Stimulated activated CD4-positive, alpha-beta T cell treated with anti-CD3 and anti-CD28 coated beads, Interleukin-12 subunit alpha, Interleukin-12 subunit beta, amount 100 ng/mL, for 24 hours (primary cell): ENCODE measurements around the gene IP6K2.
"Not testable (repeated sequence)": the region's sequence is repeated elsewhere in the genome, so short reads cannot be mapped to it uniquely, and the experiment has no call there.

ENCODE experiments used
- DNase-seq, 2 experiments: peaks; one replicate each; pipeline ENCODE4 v3.0.0-alpha.2; 2020; ENCODE audit warnings: low read depth in 2 of 2

IP6K2 gene, protein sequence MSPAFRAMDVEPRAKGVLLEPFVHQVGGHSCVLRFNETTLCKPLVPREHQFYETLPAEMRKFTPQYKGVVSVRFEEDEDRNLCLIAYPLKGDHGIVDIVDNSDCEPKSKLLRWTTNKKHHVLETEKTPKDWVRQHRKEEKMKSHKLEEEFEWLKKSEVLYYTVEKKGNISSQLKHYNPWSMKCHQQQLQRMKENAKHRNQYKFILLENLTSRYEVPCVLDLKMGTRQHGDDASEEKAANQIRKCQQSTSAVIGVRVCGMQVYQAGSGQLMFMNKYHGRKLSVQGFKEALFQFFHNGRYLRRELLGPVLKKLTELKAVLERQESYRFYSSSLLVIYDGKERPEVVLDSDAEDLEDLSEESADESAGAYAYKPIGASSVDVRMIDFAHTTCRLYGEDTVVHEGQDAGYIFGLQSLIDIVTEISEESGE

GRCh38 chr3:48716982-48717746 lies at the start of gene IP6K2:
Gene IP6K2 (minus strand): TSS chr3:48717221. CDS start chr3:48695291, 21,930 bp downstream.
- peak; percentile 96 to 100 for DNase-seq

- no peak for DNase-seq
These were observed 48.4 kb upstream of the IP6K2 start for GRCh38 chr3:48765376-48765775.

DNA sequence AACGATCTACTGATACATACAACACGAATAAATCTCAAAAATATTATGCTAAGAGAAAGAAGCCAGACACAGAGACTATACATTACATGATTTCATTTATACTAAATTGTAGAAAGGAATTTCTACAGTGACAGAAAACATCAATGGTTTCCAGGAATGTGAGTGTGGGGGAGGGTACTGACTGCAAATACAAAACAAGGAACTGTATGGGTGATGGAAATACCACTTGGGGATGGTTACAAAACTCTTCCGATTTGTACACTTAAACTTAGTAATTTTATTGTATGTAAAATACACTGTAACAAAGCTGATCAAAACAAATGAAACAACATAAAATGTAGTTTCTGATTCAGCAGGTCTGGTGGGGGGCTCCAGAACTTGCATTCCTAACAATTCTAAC lies 45.8 kb upstream of the IP6K2 start:
- no peak for DNase-seq

DNA sequence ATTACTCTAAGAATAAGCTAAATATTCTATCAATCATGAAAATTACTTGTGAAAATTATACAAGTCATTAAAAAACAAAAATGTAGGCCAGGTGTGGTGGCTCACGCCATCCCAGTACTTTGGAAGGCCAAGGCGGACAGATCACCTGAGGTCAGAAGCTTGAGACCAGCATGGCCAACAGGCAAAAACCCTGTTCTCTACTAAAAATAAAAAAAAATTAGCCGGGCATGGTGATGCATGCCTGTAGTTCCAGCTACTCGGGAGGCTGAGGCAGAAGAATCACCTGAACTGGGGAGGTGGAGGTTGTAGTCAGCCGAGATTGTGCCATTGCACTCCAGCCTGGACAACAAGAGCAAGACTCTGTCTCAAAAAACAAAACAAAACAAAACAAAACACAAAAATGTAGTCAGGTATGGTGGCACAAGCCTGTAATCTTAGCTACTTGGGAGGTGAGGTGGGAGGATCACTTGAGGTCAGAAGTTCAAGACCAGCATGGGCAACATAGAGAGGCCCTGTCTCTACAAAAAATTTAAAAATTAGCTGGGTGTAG lies 43.0 kb upstream of the IP6K2 start:
- DNase-seq = not testable (repeated sequence)

GRCh38 chr3:48759531-48759930 lies 42.5 kb upstream of the IP6K2 start:
- DNase-seq = not testable (repeated sequence)

GRCh38 chr3:48759071-48759470 lies 42.0 kb upstream of the IP6K2 start:
- no peak for DNase-seq

DNA sequence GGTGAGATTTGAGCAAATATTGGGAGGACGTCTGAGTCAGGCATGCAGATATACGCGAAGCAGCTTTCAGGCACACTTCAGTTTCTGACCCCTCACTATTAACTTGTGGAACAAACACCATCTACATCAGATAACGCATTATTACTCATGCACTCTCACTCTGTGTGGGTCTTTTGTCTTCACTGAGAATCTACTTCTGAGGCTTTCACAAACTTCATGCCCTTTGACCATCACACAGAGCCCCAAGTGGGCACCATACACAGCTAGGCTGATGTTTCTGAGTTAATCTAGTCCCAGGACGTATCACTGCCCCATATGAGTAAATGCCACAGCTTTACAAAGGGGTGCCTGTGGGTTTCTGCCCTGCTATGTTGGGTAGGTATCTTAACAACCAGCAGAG lies 39.6 kb upstream of the IP6K2 start:
- no peak for DNase-seq

DNA sequence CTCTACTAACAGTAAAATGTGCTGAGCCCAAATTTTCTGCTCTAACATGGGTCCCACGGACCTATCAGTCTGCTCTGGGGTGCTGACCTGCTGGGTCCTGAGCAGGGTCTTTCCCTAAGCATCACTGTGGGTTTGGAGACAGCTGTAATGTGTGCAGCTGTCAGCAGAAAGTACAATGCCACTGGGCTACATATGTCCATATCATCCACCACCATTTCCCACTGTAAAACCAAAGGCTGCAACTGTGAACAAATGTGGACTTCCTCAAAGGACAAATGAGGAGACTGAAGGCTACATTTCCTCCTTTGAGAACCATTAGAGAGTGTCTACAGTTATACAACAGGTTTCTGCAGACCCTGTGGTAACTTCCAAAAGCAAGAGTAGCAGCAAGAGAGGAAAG lies 33.8 kb upstream of the IP6K2 start:
- DNase-seq = no peak

DNA sequence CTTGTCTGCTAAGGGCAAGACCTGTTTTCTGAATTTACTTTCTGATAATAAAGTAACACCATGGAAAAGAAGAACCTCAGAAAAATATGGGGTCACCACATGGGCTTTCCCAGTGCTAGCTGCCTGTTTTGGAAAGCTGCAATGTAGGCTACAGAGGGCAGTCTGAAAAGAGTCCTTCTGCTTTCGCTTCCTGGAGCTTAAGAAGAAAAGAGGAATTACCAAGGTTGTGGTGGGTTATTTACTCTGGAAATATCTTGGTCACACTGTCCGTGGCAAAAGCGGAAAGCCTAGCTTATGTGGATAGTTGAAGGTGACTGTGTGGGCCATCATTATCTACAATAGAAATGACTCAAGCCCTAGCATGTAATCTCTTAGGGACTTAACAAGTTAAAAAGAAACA lies 31.7 kb upstream of the IP6K2 start:
- no peak for DNase-seq

GRCh38 chr3:48747706-48748105 lies 30.7 kb upstream of the IP6K2 start:
- DNase-seq = no peak

DNA sequence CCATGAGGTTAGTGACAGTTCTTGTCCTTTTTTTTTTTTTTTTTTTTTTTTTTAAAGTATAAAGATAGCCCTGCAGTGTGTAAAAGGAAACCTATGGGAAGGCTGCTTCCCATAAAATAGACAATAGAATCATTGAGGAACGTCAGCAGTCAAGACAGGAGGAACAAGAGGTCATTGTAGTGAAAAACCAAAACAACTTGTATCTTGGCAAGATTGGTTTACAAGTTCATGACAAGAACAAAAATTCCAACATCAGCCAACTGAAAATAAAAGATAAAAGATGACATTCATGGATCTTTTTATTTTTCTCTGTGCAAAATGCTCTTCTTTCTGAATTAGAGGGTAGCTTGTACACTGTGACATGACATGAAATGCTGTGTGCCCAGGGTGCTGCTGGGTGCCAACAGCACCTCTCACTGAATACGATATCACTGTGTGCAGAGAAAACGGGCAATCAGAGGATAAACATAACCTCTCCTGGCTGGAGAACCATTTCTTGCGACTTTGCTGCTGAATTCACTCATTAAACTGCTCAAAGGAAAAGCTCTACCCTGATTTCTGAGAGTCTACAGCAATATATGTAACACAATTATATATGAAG lies 30.1 kb upstream of the IP6K2 start:
- DNase-seq = no peak

DNA sequence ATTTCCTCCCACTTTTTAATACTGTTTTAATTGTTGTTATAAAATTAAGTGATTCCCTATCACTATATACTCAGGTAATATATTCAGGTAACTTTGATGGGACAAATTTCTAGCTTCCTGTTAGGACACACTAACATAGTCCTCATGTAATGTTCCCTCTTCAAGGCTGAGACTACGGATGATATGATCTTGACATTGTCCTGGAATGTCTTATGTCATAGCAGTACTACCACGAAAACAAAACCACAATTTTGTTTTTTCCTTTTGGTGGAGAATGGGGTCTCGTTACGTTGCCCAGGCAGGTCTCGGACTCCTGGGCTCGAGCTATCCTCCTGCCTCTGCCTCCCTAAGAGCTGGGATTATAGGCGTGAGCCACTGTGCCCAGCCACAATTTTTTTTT lies 26.8 kb upstream of the IP6K2 start:
- DNase-seq = no peak

DNA sequence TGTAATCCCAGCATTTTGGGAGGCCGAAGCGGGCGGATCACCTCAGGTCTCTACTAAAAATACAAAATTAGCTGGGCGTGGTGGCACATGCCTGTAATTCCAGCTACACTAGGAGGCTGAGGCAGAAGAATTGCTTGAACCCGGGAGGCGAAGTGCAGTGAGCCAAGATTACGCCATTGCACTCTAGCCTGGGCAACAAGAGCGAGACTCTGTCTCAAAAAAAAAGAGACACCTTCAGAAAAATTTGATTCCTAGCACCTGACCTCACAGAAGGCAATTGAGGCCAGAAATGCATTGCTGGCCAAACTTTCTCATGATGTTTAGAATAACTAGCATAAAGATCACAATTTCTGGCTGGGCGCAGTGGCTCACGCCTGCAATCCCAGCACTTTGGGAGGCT lies 24.2 kb upstream of the IP6K2 start:
- not testable (repeated sequence) for DNase-seq

DNA sequence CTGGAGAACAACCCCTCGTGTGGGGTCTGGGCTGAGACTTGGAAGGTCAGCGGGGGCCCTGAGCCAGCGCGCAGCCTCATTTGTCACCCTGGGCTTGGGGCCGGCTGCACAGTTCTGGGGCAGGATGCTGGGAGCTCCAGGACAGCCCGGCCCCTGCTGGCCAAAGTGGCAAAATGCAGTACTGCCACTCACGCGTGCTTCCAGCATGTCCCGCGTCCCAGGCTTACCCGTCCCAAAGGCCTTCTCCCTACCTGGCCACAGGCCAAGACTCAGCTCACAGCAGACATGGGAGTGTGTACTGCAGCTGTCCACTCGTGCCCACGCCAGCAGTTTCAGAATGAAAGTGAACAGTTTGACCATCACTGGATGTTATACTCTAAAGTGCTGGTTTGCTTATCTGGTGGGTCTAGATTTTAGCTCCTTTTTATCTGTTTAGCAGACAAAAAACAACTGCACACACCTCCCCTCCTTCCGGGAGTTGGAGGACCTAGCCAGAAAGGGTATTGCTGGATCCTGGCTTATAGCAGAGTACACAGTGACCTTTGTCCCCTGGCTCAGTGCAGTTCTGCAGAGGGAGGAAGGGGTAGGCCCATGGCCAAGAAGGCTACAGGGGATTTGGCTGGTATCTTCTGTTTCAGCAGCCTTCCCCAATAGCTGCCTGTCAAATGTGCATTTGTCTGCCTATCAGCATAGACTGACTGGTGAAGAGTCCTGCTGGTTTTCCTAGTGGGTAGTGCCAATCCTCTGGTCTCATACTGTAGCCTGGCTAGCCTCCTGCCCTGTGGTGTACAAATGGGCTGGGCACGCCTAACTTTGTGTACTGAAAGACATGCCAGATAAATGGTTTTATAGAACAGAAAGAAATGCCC lies 23.2 kb upstream of the IP6K2 start:
- DNase-seq = peak; percentile 23 to 50

DNA sequence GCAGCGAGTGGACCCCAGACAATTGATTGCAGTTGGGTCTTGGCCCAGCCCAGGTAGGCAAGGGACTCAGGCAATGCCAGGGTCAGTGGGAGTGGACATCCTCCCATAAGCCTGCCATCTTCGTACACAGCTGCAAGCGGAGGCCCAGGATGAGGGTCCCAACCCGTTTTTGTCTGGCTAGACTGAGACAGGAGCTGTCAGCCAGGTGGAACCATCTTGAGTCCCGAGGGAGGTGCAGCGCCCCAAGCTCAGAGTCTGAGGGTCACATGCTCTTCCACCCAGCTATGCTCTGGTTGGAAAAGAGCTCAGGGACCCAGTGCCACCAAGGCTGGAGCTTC lies 22.6 kb upstream of the IP6K2 start:
- DNase-seq = no peak

DNA sequence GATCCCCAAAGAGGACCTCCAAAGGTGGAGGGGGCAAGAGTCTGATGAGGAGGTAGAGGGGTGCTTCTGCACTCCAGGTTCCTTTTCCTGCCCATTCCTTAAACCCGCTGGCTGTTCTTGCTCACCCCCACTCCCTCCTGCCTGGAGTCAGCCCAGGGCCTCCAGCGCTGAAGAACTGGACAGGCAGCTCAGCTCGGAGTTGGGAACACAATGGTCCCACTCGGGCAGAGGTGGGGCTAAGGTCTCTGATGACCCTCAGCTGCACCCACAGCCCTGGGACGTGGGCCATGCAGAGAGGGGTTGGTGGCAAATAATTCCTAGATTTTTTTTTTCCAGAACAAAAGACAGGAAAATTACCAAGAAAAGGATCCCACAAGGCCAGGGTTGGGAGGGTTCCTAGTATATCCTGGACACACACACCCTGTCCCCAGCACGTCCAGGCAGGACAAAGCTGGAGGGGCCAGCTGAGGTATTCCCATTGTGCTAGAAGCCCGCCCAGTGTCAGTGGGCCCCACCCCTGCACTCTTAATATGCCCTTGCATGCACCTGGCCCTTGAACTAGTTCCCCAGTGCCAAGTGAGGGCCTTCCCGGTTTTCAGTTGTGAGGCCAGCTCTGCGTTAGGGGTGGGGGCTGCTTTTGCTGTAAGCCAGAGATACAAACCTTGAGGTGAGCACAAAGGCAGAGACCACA lies 22.1 kb upstream of the IP6K2 start:
- DNase-seq = no peak

GRCh38 chr3:48738144-48738536 lies 21.1 kb upstream of the IP6K2 start:
- no peak for DNase-seq

DNA sequence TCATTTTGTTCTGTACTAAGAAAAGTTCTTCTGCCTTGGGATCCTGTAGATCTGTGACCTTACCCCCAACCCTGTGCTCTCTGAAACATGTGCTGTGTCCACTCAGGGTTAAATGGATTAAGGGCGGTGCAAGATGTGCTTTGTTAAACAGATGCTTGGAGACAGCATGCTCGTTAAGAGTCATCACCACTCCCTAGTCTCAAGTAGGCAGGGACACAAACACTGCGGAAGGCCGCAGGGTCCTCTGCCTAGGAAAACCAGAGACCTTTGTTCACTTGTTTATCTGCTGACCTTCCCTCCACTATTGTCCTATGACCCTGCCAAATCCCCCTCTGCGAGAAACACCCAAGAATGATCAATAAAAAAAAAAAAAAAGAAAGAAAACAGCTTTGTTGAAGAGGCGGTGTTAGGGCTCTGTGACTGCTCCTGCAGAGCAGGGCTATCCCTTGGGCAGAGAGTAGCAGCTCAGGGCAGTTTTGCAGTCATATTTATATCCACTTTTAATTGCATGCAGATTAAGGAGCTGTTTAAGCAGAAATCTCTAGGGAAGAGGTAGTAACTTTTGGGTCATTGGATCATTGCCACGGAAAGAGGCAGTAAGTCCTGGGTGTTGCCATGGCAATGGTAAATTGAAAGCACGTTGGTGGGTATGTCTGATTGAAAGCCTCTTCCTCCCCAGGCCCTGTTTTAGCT lies 18.2 kb upstream of the IP6K2 start:
- not testable (repeated sequence) for DNase-seq

DNA sequence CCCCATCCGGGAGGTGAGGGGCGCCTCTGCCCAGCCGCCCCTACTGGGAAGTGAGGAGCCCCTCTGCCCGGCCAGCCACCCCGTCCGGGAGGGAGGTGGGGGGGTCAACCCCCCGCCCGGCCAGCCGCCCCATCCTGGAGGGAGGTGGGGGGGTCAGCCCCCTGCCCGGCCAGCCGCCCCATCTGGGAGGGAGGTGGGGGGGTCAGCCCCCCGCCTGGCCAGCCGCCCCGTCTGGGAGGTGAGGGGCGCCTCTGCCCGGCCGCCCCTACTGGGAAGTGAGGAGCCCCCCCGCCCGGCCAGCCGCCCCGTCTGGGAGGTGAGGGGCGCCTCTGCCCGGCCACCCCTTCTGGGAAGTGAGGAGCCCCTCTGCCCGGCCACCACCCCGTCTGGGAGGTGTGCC lies 17.5 kb upstream of the IP6K2 start:
- not testable (repeated sequence) for DNase-seq
